GM10248 (cell line): ENCODE measurements around the gene GATA5.

Experiments used
- CTCF ChIA-PET: fragments of 300-600 bp; sonication (Branson Sonifier 250); formaldehyde crosslinking; extraction: SDS; loops from one replicate; lab custom pipeline; 2021; ENCODE audit warnings: antibody characterized with exemption; lab: Yijun Ruan, JAX
- POLR2A ChIA-PET: fragments of 350-650 bp; sonication (Branson Sonifier 250); formaldehyde crosslinking; extraction: SDS; loops from one replicate; lab custom pipeline; 2020; ENCODE audit warnings: antibody characterized with exemption; lab: Yijun Ruan, JAX
- DNase-seq: peaks from one replicate; pipeline ENCODE4 v3.0.0; 2012; ENCODE audit errors: extremely low spot score
- CTCF ChIP-seq: IDR thresholded peaks from 2 replicates; pipeline ENCODE4 v1.5.1; 2012; ENCODE audit warnings: mild to moderate bottlenecking, low read depth; ENCODE audit errors: extremely low read depth, missing control alignments, control extremely low read depth

The GATA5 gene

GRCh38 chr20:62518911-62519310, 43.1 kb upstream of the GATA5 start:
- ChIA-PET POLR2A (no interaction called here), CTCF (interaction anchor here (1.2 kb wide), 1 partner anchor 15 kb away, joined by 3 read pairs; no protein-coding TSS in a partner anchor)
- no peak for DNase-seq
- no peak for TF ChIP-seq CTCF

GRCh38 chr20:62517901-62518610, 42.3 kb upstream of the GATA5 start:
- no peak for TF ChIP-seq CTCF
- DNase-seq, result no peak
- POLR2A ChIA-PET, result no interaction called here
- CTCF ChIA-PET, result interaction anchor here (1.2 to 1.9 kb wide), 2 partner anchors 12 to 14 kb away, joined by 3 to 5 read pairs; no protein-coding TSS in a partner anchor

GRCh38 chr20:62517168-62517567, 41.4 kb upstream of the GATA5 start:
- ChIA-PET POLR2A (no interaction called here), CTCF (interaction anchor here (1.9 to 2.2 kb wide), 2 partner anchors 11 to 17 kb away, joined by 5 to 8 read pairs; no protein-coding TSS in a partner anchor)
- no peak for TF ChIP-seq CTCF
- DNase-seq, result no peak

GRCh38 chr20:62516338-62516737, 40.5 kb upstream of the GATA5 start:
- ChIA-PET POLR2A (no interaction called here), CTCF (interaction anchor here (2.2 kb wide), 1 partner anchor 17 kb away, joined by 8 read pairs; no protein-coding TSS in a partner anchor)
- no peak for TF ChIP-seq CTCF
- DNase-seq, result no peak

GRCh38 chr20:62515826-62516225, 40.0 kb upstream of the GATA5 start:
- no peak for TF ChIP-seq CTCF
- ChIA-PET CTCF (interaction anchor here (2.2 kb wide), 1 partner anchor 16 kb away, joined by 8 read pairs; no protein-coding TSS in a partner anchor), POLR2A (no interaction called here)
- no peak for DNase-seq

- ChIA-PET CTCF (interaction anchor here (1.4 to 2.2 kb wide), 2 partner anchors 16 kb away, joined by 5 to 8 read pairs; no protein-coding TSS in a partner anchor), POLR2A (no interaction called here)
- no peak for TF ChIP-seq CTCF
- DNase-seq, result no peak
Measured at GRCh38 chr20:62515280-62515679, 39.5 kb upstream of the GATA5 start.
